Cardiac fibroblast (primary cell): Measurements from ENCODE around the gene USH2A.

ENCODE experiments used
- DNase-seq, 2 donors: peaks; one replicate each; pipeline versions ENCODE4 v3.0.0 to v3.0.0-alpha.2; 2010; ENCODE audit warnings: low read depth in 2 of 2
- H3K4me3 ChIP-seq, 2 donors: replicated peaks in 1 of 2; 1 replicate in 1 of 2; 2 replicates in 1 of 2; pipeline ENCODE4 v1.5.1; 2011; ENCODE audit warnings: low read depth in 2 of 2, low read length in 2 of 2, mild to moderate bottlenecking in 2 of 2, moderate library complexity in 1 of 2
- TF ChIP-seq, protein P1 (sequence below): IDR thresholded peaks from one replicate; pipeline ENCODE4 v1.5.1; 2011; ENCODE audit warnings: low read depth, mild to moderate bottlenecking, low read length, inconsistent platforms

USH2A gene

DNA sequence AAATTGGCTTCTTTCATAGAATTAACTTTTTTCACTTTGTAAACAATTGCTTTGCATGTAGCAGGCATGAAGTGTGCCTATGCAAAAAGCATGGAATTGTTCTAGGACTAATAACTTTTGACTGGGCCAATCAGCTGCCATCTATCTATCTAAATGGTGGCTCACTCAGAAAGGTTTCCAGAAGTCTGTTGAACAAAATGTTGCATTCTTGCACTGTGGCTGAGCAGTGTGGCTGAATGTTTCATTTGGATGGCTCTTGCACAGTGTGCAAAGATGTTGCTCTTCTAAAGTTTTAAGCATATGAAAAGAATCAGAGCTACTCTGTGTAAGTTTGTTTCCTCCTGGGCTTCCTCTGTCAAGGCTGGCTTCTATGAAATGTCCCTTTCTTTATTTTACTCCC is 642.6 kb downstream of the USH2A start:
- no peak for DNase-seq
- H3K4me3 ChIP-seq = no peak overlapping the region
- TF ChIP-seq, protein P1, sequence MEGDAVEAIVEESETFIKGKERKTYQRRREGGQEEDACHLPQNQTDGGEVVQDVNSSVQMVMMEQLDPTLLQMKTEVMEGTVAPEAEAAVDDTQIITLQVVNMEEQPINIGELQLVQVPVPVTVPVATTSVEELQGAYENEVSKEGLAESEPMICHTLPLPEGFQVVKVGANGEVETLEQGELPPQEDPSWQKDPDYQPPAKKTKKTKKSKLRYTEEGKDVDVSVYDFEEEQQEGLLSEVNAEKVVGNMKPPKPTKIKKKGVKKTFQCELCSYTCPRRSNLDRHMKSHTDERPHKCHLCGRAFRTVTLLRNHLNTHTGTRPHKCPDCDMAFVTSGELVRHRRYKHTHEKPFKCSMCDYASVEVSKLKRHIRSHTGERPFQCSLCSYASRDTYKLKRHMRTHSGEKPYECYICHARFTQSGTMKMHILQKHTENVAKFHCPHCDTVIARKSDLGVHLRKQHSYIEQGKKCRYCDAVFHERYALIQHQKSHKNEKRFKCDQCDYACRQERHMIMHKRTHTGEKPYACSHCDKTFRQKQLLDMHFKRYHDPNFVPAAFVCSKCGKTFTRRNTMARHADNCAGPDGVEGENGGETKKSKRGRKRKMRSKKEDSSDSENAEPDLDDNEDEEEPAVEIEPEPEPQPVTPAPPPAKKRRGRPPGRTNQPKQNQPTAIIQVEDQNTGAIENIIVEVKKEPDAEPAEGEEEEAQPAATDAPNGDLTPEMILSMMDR = no peak

DNA sequence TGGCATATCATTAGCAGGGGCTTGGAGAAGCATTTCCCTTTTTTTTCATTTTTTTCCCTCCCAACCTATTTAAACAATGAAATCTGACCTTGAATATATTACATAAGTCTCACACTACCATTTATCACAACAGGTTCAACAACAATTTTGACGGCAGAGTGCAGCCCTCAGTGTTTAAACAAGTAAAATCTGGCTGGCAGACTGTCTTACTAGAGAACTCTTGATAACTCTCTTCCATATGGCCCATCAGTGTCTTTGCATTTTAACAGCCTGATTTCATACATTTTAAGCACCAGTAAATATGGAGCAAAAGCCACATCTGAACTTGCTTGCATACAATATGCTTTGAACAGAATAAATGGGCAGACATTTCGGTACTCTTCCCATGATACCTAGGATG is 643.1 kb downstream of the USH2A start:
- H3K4me3 ChIP-seq = no peak overlapping the region
- TF ChIP-seq, protein P1 = no peak
- no peak for DNase-seq

DNA sequence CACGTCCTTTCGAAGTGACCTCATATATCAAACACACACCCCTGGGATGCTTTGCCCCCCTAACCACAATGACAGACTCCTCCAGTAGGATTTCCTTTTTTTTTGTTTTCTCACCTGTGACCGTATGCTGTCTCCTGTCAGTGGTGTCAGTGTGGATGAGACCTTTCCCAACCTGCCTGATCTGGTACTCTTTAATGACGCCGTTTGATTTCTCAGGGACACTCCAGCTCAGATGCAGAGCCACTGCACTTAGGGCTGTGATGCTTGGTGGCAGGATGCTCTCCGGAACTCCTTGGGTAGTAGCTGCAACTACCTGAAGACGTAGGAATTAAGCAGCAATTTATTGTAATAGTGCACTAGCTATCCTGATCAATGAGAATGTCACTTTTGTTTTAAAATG is 643.5 kb downstream of the USH2A start:
- H3K4me3 ChIP-seq = no peak overlapping the region
- DNase-seq = no peak
- TF ChIP-seq, protein P1 = no peak

DNA sequence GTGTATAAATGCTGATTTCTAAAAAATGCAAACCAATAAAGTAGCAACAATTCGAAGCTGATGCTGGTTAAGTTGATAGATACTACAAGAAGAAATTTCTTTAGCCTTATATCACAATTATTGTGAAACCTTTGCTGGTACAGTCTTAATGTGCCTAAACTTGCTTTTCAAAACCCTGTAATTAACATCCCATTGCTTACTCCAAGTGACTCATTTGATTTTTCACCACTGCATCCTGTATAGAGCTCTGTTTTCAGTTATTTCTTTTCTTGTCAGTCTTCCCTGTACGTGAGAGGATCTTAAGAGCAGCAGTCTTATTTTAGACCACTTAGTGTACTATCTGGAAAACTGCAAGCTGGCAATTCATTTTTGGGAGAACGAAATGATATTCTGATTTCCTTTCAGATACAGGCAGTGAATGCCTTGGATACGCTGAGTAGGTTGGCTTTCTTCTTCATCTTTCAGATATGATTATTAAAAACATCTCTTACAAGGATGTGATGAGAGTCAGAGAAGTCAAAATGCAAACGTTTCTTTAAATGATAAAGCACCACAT is 645.8 kb downstream of the USH2A start:
- peak; percentile 2 to 4 for DNase-seq
- TF ChIP-seq, protein P1 = no peak

DNA sequence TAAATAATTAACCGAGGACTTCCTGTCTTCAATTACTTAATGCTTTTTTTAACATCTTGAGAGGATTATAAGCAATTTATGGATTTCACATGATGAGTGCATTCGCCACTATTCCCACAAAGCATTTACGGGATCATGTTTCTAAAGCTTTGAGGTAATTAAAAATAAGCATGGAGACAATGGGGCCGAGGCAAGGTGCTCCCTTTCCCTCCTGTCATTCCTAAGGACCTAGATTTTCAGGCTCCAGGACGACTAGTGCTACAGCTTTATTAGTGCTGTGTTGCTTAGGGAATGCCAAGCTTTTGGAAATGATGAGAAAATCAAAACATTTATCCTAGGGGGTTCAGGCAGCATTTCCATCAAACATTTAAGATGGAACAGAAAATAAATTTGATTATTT is 646.9 kb downstream of the USH2A start:
- TF ChIP-seq, protein P1 = no peak
- DNase-seq = no peak
- H3K4me3 ChIP-seq = no peak overlapping the region

More for the DNA sequence above, 645.8 kb downstream of the USH2A start:
- H3K4me3 ChIP-seq = no peak overlapping the region

DNA sequence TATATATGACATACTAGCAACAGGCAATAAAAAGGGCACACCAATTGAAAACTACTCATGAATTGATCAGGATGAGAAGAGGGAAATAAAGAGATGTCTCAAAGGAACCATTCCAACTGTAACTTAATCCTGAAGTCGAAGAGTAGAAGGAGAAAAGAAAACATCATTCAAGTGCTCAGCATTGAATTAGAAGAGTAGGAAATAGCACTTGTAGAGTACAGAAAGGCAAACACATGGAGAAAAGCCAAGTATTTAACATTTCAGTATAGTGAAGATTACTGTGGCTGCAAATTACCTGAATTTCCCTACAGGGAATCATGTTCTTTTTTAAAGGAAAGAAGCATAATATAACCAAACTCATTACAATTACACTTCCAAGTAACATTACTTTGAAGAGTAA is 651.1 kb downstream of the USH2A start:
- H3K4me3 ChIP-seq = no peak overlapping the region
- TF ChIP-seq, protein P1 = no peak

DNA sequence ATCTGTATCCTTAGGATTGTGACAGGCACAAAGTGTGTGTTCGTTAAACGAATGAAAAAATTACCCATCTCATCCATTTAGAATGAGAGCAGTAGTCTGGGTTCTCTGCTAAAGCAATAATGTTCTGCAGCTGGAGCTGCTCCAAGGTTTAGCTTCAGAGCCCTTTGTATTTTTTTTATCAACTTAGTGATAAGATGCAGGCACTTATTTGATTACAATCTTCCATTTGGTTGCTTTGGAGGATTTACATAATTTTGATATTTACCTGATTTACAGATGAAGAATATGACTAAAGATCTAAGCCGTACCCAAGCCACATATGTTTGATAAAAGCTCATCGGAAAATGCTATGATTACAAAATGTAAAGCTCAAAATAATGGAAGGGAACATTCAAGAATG is 654.9 kb downstream of the USH2A start:
- TF ChIP-seq, protein P1 = no peak
- DNase-seq = no peak
- H3K4me3 ChIP-seq = no peak overlapping the region

More for the DNA sequence above, 651.1 kb downstream of the USH2A start:
- DNase-seq = no peak
